Common myeloid progenitor, CD34-positive (primary cell): ENCODE results near the gene CEP76.
A peak's percentile ranks its signal among the peaks of the same experiment; 100 is the strongest.

ENCODE experiments used
- CTCF ChIA-PET: fragments of 350-600 bp; sonication (Branson Sonifier 250); formaldehyde crosslinking; loops from one replicate; lab custom pipeline; 2021; ENCODE audit warnings: antibody characterized with exemption; lab: Charles Lee
- POLR2A ChIA-PET: fragments of 350-600 bp; sonication (Branson Sonifier 250); formaldehyde crosslinking; loops from one replicate; lab custom pipeline; 2021; ENCODE audit warnings: antibody characterized with exemption; lab: Charles Lee
- DNase-seq, 3 donors: peaks; one replicate each; pipeline versions ENCODE4 v3.0.0 to v3.0.0-alpha.2; 2013
- H3K27ac ChIP-seq, 2 experiments: 1 replicate in 1 of 2; 2 replicates in 1 of 2; pipeline ENCODE4 v1.7.0; 2013; ENCODE audit warnings: inconsistent platforms in 2 of 2, low read length in 2 of 2, mild to moderate bottlenecking in 2 of 2, low read depth in 1 of 2, moderate library complexity in 1 of 2; ENCODE audit not compliant: severe bottlenecking in 2 of 2, insufficient read depth in 1 of 2, poor library complexity in 1 of 2
- H3K27me3 ChIP-seq, 5 experiments: replicated peaks in 2 of 5; 1 replicate in 3 of 5; 2 replicates in 2 of 5; pipeline versions ENCODE4 v1.6.1 to v1.7.0; 2013; ENCODE audit warnings: low read length in 4 of 5, mild to moderate bottlenecking in 2 of 5, moderate library complexity in 2 of 5, inconsistent platforms in 1 of 5; ENCODE audit not compliant: insufficient read depth in 5 of 5, control insufficient read depth in 4 of 5
- H3K36me3 ChIP-seq, 4 experiments: 1 replicate in 2 of 4; 2 replicates in 2 of 4; pipeline versions ENCODE4 v1.6.1 to v1.7.0; 2013; ENCODE audit warnings: low read length in 3 of 4, control low read depth in 1 of 4, mild to moderate bottlenecking in 1 of 4; ENCODE audit not compliant: control insufficient read depth in 4 of 4, insufficient read depth in 4 of 4
- H3K4me1 ChIP-seq, 4 experiments: 1 replicate in 3 of 4; 2 replicates in 1 of 4; pipeline versions ENCODE4 v1.6.1 to v1.7.1; 2013; ENCODE audit warnings: low read length in 3 of 4, mild to moderate bottlenecking in 3 of 4, control low read depth in 1 of 4, inconsistent platforms in 1 of 4, moderate library complexity in 1 of 4; ENCODE audit not compliant: control insufficient read depth in 4 of 4, insufficient read depth in 4 of 4; ENCODE audit errors: control extremely low read depth in 1 of 4
- H3K4me3 ChIP-seq, 7 experiments: 1 replicate in 4 of 7; 2 replicates in 3 of 7; pipeline versions ENCODE4 v1.5.1 to v1.7.0; 2013; ENCODE audit warnings: mild to moderate bottlenecking in 7 of 7, low read length in 6 of 7, moderate library complexity in 6 of 7, inconsistent platforms in 2 of 7, low read depth in 2 of 7, control low read depth in 1 of 7; ENCODE audit not compliant: insufficient read depth in 4 of 7, control insufficient read depth in 1 of 7; ENCODE audit errors: extremely low read depth in 1 of 7
- H3K9me3 ChIP-seq, 5 experiments: 1 replicate in 4 of 5; 2 replicates in 1 of 5; pipeline versions ENCODE4 v1.6.1 to v1.7.1; 2013; ENCODE audit warnings: low read length in 4 of 5, mild to moderate bottlenecking in 2 of 5, inconsistent platforms in 1 of 5, low read depth in 1 of 5, moderate library complexity in 1 of 5; ENCODE audit not compliant: control insufficient read depth in 4 of 5, insufficient read depth in 2 of 5; ENCODE audit errors: control extremely low read depth in 1 of 5
- WGBS: methylation state at CpG from one replicate; pipeline ENCODE4 v1.1.5; 2013; ENCODE audit not compliant: insufficient coverage; 5-methylcytosine and 5-hydroxymethylcytosine counted together

Gene CEP76

GRCh38 chr18:12703664-12704063 lies 1.1 kb upstream of the CEP76 start:
- Histone ChIP-seq H3K27me3 (no peaks in the 10 kb centered on the region), H3K9me3 (no peaks in the 10 kb centered on the region), H3K27ac (peak overlapping the region; percentile 99), H3K36me3 (peaks cover 2 to 30% (median 23%) of the 10 kb centered on the region in 4 experiments), H3K4me1 (peaks cover 5 to 26% (median 20%) of the 10 kb centered on the region in 4 experiments), H3K4me3 (peak overlapping the region in 6 of 7 experiments; percentile 78 to 100 (median 97))
- CTCF ChIA-PET, result interaction anchor here (1.1 to 1.5 kb wide), 3 partner anchors 15 to 231 kb away, joined by 3 to 5 read pairs (median 3); no protein-coding TSS in a partner anchor
- DNase-seq, result peak in 2 of 3 donors; percentile 32 to 42
- POLR2A ChIA-PET, result no interaction called here
- WGBS, result 0% methylated on average over 2 of the region's 2 CpGs

GRCh38 chr18:12703096-12703567 lies 609 bp upstream of the CEP76 start:
- ChIA-PET CTCF (interaction anchor here (1.3 to 1.5 kb wide), 5 partner anchors 16 to 231 kb away, joined by 3 to 6 read pairs (median 3); no protein-coding TSS in a partner anchor), POLR2A (no interaction called here)
- H3K27me3 ChIP-seq, result no peaks in the 10 kb centered on the region
- peak overlapping the region; percentile 99 for H3K27ac ChIP-seq
- H3K36me3 ChIP-seq, result peaks cover 2 to 25% (median 21%) of the 10 kb centered on the region in 4 experiments
- H3K4me3 ChIP-seq, result peak overlapping the region; percentile 78 to 100 (median 97)
- 0% methylated on average over 25 of the region's 28 CpGs for WGBS
- H3K9me3 ChIP-seq, result no peaks in the 10 kb centered on the region
- H3K4me1 ChIP-seq, result peaks cover 5 to 26% (median 20%) of the 10 kb centered on the region in 4 experiments
- DNase-seq, result no peak

- peak overlapping the region in 5 of 7 experiments; percentile 78 to 100 (median 97) for H3K4me3 ChIP-seq
- no peak overlapping the region for H3K27ac ChIP-seq
- ChIA-PET CTCF (interaction anchor here (1.1 kb wide), 1 partner anchor 15 kb away, joined by 3 read pairs; no protein-coding TSS in a partner anchor), POLR2A (interaction anchor here (0.8 kb wide), 1 partner anchor 183 kb away, joined by 4 read pairs; no protein-coding TSS in a partner anchor)
- peaks cover 5 to 26% (median 20%) of the 10 kb centered on the region in 4 experiments for H3K4me1 ChIP-seq
- no peaks in the 10 kb centered on the region for H3K27me3 ChIP-seq
- H3K9me3 ChIP-seq, result no peaks in the 10 kb centered on the region
- no peak for DNase-seq
- H3K36me3 ChIP-seq, result peaks cover 3 to 18% (median 12%) of the 10 kb centered on the region in 4 experiments
- WGBS, result no CpG with 5 or more reads among the region's 3 CpGs
Measured at GRCh38 chr18:12701161-12701560, 1.4 kb downstream of the CEP76 start.

GRCh38 chr18:12699747-12700146 lies 2.8 kb downstream of the CEP76 start:
- no CpG with 5 or more reads among the region's 2 CpGs for WGBS
- POLR2A ChIA-PET, result no interaction called here

GRCh38 chr18:12694032-12694431 lies 8.5 kb downstream of the CEP76 start:
- ChIA-PET POLR2A (no interaction called here), CTCF (interaction anchor here (1.2 kb wide), 1 partner anchor 250 kb away, joined by 3 read pairs; no protein-coding TSS in a partner anchor)
- Histone ChIP-seq H3K27me3 (no peaks in the 10 kb centered on the region), H3K27ac (no peak overlapping the region), H3K4me3 (no peak overlapping the region), H3K4me1 (no peaks in the 10 kb centered on the region), H3K36me3 (peaks cover 7 to 35% (median 15%) of the 10 kb centered on the region in 4 experiments), H3K9me3 (no peaks in the 10 kb centered on the region)
- 83% methylated on average over 1 of the region's 2 CpGs for WGBS
- no peak for DNase-seq

More at GRCh38 chr18:12699747-12700146, 2.8 kb downstream of the CEP76 start:
- H3K27me3 ChIP-seq, result no peaks in the 10 kb centered on the region
- H3K9me3 ChIP-seq, result no peaks in the 10 kb centered on the region
- no peak overlapping the region for H3K4me3 ChIP-seq
- DNase-seq, result no peak
- H3K27ac ChIP-seq, result no peak overlapping the region
- H3K4me1 ChIP-seq, result peaks cover 5 to 25% (median 20%) of the 10 kb centered on the region in 4 experiments
- peaks cover 3 to 21% (median 7%) of the 10 kb centered on the region in 4 experiments for H3K36me3 ChIP-seq
- CTCF ChIA-PET, result no interaction called here

GRCh38 chr18:12692206-12692605 lies 10.3 kb downstream of the CEP76 start:
- CTCF ChIA-PET, result interaction anchor here (1.0 to 1.3 kb wide), 3 partner anchors 16 to 33 kb away, joined by 3 to 4 read pairs (median 3); no protein-coding TSS in a partner anchor
- H3K4me3 ChIP-seq, result no peak overlapping the region
- H3K27ac ChIP-seq, result no peak overlapping the region
- H3K4me1 ChIP-seq, result no peaks in the 10 kb centered on the region
- H3K36me3 ChIP-seq, result peaks cover 7 to 21% (median 14%) of the 10 kb centered on the region in 4 experiments
- DNase-seq, result no peak
- WGBS, result 95% methylated on average over 9 of the region's 9 CpGs
- no peaks in the 10 kb centered on the region for H3K9me3 ChIP-seq
- POLR2A ChIA-PET, result interaction anchor here (1.0 kb wide), 1 partner anchor 13 kb away, joined by 3 read pairs; no protein-coding TSS in a partner anchor
- H3K27me3 ChIP-seq, result no peaks in the 10 kb centered on the region

GRCh38 chr18:12689256-12689850 lies 13.2 kb downstream of the CEP76 start:
- Histone ChIP-seq H3K4me1 (no peaks in the 10 kb centered on the region), H3K27ac (no peak overlapping the region), H3K9me3 (no peaks in the 10 kb centered on the region), H3K27me3 (no peaks in the 10 kb centered on the region), H3K36me3 (peaks cover 11 to 15% (median 12%) of the 10 kb centered on the region in 4 experiments), H3K4me3 (no peak overlapping the region)
- WGBS, result no CpG with 5 or more reads among the region's 4 CpGs
- ChIA-PET CTCF (no interaction called here), POLR2A (no interaction called here)
- DNase-seq, result no peak
